PC-3 (cell line): ENCODE results near the gene UNC45B. TPM values are rescaled to one million over a fixed set of nuclear protein-coding genes. Genes with fewer than 3 reads are reported as not detected.

Experiments
- ATAC-seq: fragments of 200-7000 bp; cut with Tn5 transposase; 2 replicates; pipeline ENCODE4 v1.9.1; 2020; ENCODE audit warnings: mild to moderate bottlenecking, moderate library complexity
- BruUV-seq: library from RNA; stranded (reverse); fragments of 400-500 nt; replicated peaks from 2 replicates; lab custom pipeline; 2021; lab: Mats Ljungman, UMichigan
- CTCF ChIA-PET: fragments of 300-600 bp; sonication (Branson Sonifier 250); formaldehyde crosslinking; loops from one replicate; lab custom pipeline; 2022; ENCODE audit warnings: antibody characterized with exemption; lab: Charles Lee
- POLR2A ChIA-PET: fragments of 300-600 bp; sonication (Branson Sonifier 250); formaldehyde crosslinking; loops from one replicate; lab custom pipeline; 2022; ENCODE audit warnings: antibody characterized with exemption; ENCODE audit not compliant: unreplicated experiment; lab: Charles Lee
- DNase-seq: peaks from one replicate; pipeline ENCODE4 v3.0.0-alpha.2; 2015
- H2AFZ ChIP-seq: fragments of 300-600 bp; sonication (generic); 2 replicates; pipeline ENCODE4 v1.6.0; 2016; ENCODE audit warnings: antibody characterized with exemption, low read length
- H3F3A ChIP-seq: fragments of 300-600 bp; sonication (generic); one replicate; pipeline ENCODE4 v1.6.0; 2017; ENCODE audit warnings: antibody characterized with exemption, low read length, control low read depth, mild to moderate bottlenecking; ENCODE audit not compliant: unreplicated experiment
- H3K27ac ChIP-seq: fragments of 300-600 bp; sonication (generic); 2 replicates; pipeline ENCODE4 v1.5.1; 2016; ENCODE audit warnings: mild to moderate bottlenecking, low read length
- H3K27me3 ChIP-seq: fragments of 300-600 bp; sonication (generic); 2 replicates; pipeline ENCODE4 v1.6.1; 2016; ENCODE audit warnings: low read length, mixed read lengths
- H3K36me3 ChIP-seq: fragments of 300-600 bp; sonication (generic); 2 replicates; pipeline ENCODE4 v1.6.1; 2016; ENCODE audit warnings: low read depth, mixed run types, low read length, mixed read lengths
- H3K4me1 ChIP-seq: fragments of 300-600 bp; sonication (generic); 2 replicates; pipeline ENCODE4 v1.5.1; 2016; ENCODE audit warnings: low read length; ENCODE audit not compliant: insufficient read depth
- H3K4me2 ChIP-seq: fragments of 300-600 bp; sonication (generic); 2 replicates; pipeline ENCODE4 v1.6.0; 2016; ENCODE audit warnings: low read length
- H3K4me3 ChIP-seq: fragments of 300-600 bp; sonication (generic); 2 replicates; pipeline ENCODE4 v1.5.1; 2016; ENCODE audit warnings: mild to moderate bottlenecking, low read length, mixed read lengths
- H3K79me2 ChIP-seq: fragments of 300-600 bp; sonication (generic); 2 replicates; pipeline ENCODE4 v1.6.1; 2017; ENCODE audit warnings: low read length, mixed read lengths
- H3K9ac ChIP-seq: fragments of 300-600 bp; sonication (generic); 2 replicates; pipeline ENCODE4 v1.6.0; 2016; ENCODE audit warnings: mild to moderate bottlenecking, low read length
- H3K9me2 ChIP-seq: fragments of 300-600 bp; sonication (generic); replicated peaks from 2 replicates; pipeline ENCODE4 v1.6.1; 2016; ENCODE audit warnings: mixed run types, low read length, mixed read lengths
- H3K9me3 ChIP-seq: fragments of 300-600 bp; sonication (generic); 2 replicates; pipeline ENCODE4 v1.6.1; 2016; ENCODE audit warnings: low read length, mixed read lengths
- H4K20me1 ChIP-seq: fragments of 300-600 bp; sonication (generic); 2 replicates; pipeline ENCODE4 v1.6.1; 2016; ENCODE audit warnings: low read length, mixed read lengths
- EZH2 ChIP-seq: fragments of 300-600 bp; sonication (generic); IDR thresholded peaks from one replicate; pipeline ENCODE4 v1.6.1; 2017; ENCODE audit warnings: antibody characterized with exemption, mild to moderate bottlenecking, low read length; ENCODE audit not compliant: unreplicated experiment
- EZH2phosphoT487 ChIP-seq: fragments of 300-600 bp; sonication (generic); IDR thresholded peaks from 2 replicates; pipeline ENCODE4 v1.6.1; 2018; ENCODE audit warnings: mild to moderate bottlenecking, antibody characterized with exemption, low read length, borderline replicate concordance
- intact Hi-C: fragments of 100-400 bp; cut with micrococcal nuclease; formaldehyde crosslinking; loops from 2 replicates; pipeline ENCODE4 v1.9.0; 2023
- total RNA-seq: library from RNA; depleted of rRNA; stranded (reverse); fragments of >200 nt; gene quantifications from 2 replicates; pipeline ENCODE4 v1.2.3, GENCODE V29; 2014
- TF ChIP-seq, protein P1 (sequence below): fragments of 300-600 bp; sonication (generic); conservative IDR thresholded peaks from 2 replicates; pipeline ENCODE4 v1.5.1; 2017; ENCODE audit warnings: antibody characterized with exemption, low read depth, mild to moderate bottlenecking, low read length

The UNC45B gene
- total RNA-seq, 1 experiment from 2014 or later = not detected

DNA sequence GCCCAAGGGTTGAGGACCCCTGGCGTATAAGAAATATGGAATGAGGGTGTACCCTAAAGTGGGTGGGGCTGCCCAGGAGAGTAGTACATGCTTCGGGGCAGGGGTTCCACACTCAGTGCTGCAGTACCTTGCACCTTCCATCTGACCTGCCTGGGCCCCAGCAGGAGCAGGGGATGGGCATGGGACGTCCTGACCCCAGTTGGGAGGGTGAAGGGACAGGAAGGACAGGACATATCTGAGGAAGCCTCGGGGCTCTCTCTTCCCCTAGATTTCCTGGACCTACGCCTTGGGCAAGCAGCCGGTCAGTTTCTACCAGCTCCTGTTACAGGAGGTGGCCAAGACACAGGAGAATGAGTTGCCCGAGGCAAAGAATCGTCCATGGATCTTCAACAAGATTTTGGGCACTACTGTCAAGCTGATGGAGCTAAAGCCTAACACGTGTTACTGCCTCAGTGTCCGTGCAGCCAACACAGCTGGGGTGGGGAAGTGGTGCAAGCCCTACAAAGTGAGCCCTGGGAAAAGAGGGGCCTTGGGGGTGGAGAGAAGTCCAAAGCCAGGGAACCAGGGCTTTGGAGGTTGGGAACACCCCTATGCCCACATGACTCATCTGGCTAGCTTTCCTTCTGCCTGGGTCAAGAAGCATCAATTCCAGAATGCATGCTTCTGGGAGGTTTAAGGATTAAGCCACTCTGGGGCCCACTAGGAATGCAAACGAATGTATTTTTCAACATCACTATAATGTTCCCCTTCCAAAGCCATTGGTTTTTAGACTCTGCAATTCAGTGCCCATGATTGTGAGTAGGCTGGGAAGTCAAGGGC is 18.3 kb upstream of the UNC45B start:
- no peaks in the 10 kb centered on the region for H4K20me1 ChIP-seq
- H3K4me1 ChIP-seq = no peaks in the 10 kb centered on the region
- H3K4me3 ChIP-seq = no peak overlapping the region
- H2AFZ ChIP-seq = no peak overlapping the region
- no peak for ATAC-seq
- TF ChIP-seq EZH2 (no peak), EZH2phosphoT487 (no peak)
- TF ChIP-seq, protein P1, sequence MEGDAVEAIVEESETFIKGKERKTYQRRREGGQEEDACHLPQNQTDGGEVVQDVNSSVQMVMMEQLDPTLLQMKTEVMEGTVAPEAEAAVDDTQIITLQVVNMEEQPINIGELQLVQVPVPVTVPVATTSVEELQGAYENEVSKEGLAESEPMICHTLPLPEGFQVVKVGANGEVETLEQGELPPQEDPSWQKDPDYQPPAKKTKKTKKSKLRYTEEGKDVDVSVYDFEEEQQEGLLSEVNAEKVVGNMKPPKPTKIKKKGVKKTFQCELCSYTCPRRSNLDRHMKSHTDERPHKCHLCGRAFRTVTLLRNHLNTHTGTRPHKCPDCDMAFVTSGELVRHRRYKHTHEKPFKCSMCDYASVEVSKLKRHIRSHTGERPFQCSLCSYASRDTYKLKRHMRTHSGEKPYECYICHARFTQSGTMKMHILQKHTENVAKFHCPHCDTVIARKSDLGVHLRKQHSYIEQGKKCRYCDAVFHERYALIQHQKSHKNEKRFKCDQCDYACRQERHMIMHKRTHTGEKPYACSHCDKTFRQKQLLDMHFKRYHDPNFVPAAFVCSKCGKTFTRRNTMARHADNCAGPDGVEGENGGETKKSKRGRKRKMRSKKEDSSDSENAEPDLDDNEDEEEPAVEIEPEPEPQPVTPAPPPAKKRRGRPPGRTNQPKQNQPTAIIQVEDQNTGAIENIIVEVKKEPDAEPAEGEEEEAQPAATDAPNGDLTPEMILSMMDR = no peak
- H3K27me3 ChIP-seq = no peaks in the 10 kb centered on the region
- intact Hi-C loops = no loop called here
- no peak for DNase-seq
- H3K27ac ChIP-seq = no peak overlapping the region
- H3F3A ChIP-seq = no peaks in the 10 kb centered on the region
- no peak overlapping the region for H3K9ac ChIP-seq
- H3K9me3 ChIP-seq = no peaks in the 10 kb centered on the region
- ChIA-PET POLR2A (no interaction called here), CTCF (no interaction called here)
- H3K79me2 ChIP-seq = no peaks in the 10 kb centered on the region
- peaks cover 8% of the 10 kb centered on the region for H3K36me3 ChIP-seq
- BruUV-seq = TSS peak; percentile 14
- H3K4me2 ChIP-seq = no peak overlapping the region
- no peaks in the 10 kb centered on the region for H3K9me2 ChIP-seq

DNA sequence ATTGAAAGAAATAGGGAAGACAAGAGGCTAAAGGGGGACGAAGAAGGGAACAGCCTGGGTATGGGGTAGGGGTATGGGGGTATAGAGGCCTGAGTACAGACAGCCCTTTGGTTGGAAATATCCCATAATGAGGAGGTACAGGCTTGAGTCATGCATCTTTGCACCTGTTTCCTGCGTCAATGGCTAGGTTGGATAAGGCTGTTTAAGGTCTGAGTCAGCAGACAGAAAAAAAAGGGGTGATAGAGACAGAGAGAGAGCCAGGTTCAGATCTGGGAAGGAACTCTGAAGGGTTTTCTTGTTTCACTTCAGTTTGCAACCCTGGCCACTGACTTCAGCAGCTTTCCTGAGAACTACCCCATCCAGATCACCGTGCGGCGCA is 17.7 kb upstream of the UNC45B start:
- H3K4me2 ChIP-seq = no peak overlapping the region
- H3F3A ChIP-seq = no peaks in the 10 kb centered on the region
- CTCF ChIA-PET = no interaction called here
- H3K27me3 ChIP-seq = no peaks in the 10 kb centered on the region
- TF ChIP-seq, protein P1 = no peak
- TF ChIP-seq EZH2 (no peak), EZH2phosphoT487 (no peak)
- H3K4me1 ChIP-seq = no peaks in the 10 kb centered on the region
- H2AFZ ChIP-seq = no peak overlapping the region
- ATAC-seq (no peak), DNase-seq (no peak)
- H3K27ac ChIP-seq = no peak overlapping the region
- intact Hi-C loops = no loop called here
- H4K20me1 ChIP-seq = no peaks in the 10 kb centered on the region
- H3K79me2 ChIP-seq = no peaks in the 10 kb centered on the region
- H3K9me2 ChIP-seq = no peaks in the 10 kb centered on the region
- H3K9me3 ChIP-seq = no peaks in the 10 kb centered on the region
- H3K36me3 ChIP-seq = peaks cover 10% of the 10 kb centered on the region
- BruUV-seq = no TSS peak
- POLR2A ChIA-PET = no interaction called here
- H3K4me3 ChIP-seq = no peak overlapping the region
- H3K9ac ChIP-seq = no peak overlapping the region

DNA sequence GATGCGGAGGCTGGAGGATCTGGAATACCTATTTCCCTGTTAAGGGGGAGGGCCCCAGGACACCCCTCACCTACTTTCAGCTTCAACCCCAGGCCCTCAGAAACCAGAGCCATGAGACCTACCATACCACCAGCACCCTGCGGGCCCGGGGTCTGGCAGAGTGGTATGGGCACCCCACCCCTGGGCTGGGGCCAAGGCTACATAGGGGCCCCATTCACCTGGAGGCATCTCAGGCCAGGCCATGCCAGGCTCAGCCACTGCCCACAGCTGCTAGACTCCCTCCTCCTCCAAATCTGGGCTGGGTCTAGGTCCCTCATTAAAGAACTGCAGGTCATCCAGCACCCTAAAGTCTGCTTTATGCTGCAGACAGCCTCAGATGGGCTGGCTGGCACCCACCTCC is 17.2 kb upstream of the UNC45B start:
- no peak overlapping the region for H2AFZ ChIP-seq
- no TSS peak for BruUV-seq
- DNase-seq = no peak
- H3K4me3 ChIP-seq = no peak overlapping the region
- POLR2A ChIA-PET = no interaction called here
- intact Hi-C loops = no loop called here
- no peaks in the 10 kb centered on the region for H3K4me1 ChIP-seq
- H3K79me2 ChIP-seq = no peaks in the 10 kb centered on the region
- no peaks in the 10 kb centered on the region for H3F3A ChIP-seq
- CTCF ChIA-PET = no interaction called here
- H3K27ac ChIP-seq = no peak overlapping the region
- H3K9me3 ChIP-seq = no peaks in the 10 kb centered on the region
- no peaks in the 10 kb centered on the region for H3K27me3 ChIP-seq
- no peak for ATAC-seq
- H3K4me2 ChIP-seq = no peak overlapping the region
- H4K20me1 ChIP-seq = no peaks in the 10 kb centered on the region
- TF ChIP-seq, protein P1 = no peak
- TF ChIP-seq EZH2phosphoT487 (no peak), EZH2 (no peak)
- no peaks in the 10 kb centered on the region for H3K9me2 ChIP-seq
- H3K36me3 ChIP-seq = peaks cover 14% of the 10 kb centered on the region
- H3K9ac ChIP-seq = no peak overlapping the region
